Measurements from ENCODE around the gene CHST6.

The CHST6 gene

GRCh38 chr16:75462806-75463205, 32.4 kb downstream of the CHST6 start:
- Histone ChIP-seq H2AFZ (no peak overlapping the region), H3K4me1 (no peaks in the 10 kb centered on the region), H3K9me3 (ENCODE audit: control insufficient read depth, low read length) (no peaks in the 10 kb centered on the region), H3K27ac (no peak overlapping the region), H3K27me3 (ENCODE audit: control insufficient read depth, insufficient read depth, low read length) (no peaks in the 10 kb centered on the region), H3K36me3 (ENCODE audit: control insufficient read depth, insufficient read depth, low read length) (no peaks in the 10 kb centered on the region), H3K79me2 (peaks cover 31% of the 10 kb centered on the region), H3K4me2 (ENCODE audit: low read length) (peak overlapping the region; percentile 9), H3K4me3 (ENCODE audit: low read depth, low read length) (no peak overlapping the region), H3K9ac (no peak overlapping the region)
- TF ChIP-seq, protein P1, sequence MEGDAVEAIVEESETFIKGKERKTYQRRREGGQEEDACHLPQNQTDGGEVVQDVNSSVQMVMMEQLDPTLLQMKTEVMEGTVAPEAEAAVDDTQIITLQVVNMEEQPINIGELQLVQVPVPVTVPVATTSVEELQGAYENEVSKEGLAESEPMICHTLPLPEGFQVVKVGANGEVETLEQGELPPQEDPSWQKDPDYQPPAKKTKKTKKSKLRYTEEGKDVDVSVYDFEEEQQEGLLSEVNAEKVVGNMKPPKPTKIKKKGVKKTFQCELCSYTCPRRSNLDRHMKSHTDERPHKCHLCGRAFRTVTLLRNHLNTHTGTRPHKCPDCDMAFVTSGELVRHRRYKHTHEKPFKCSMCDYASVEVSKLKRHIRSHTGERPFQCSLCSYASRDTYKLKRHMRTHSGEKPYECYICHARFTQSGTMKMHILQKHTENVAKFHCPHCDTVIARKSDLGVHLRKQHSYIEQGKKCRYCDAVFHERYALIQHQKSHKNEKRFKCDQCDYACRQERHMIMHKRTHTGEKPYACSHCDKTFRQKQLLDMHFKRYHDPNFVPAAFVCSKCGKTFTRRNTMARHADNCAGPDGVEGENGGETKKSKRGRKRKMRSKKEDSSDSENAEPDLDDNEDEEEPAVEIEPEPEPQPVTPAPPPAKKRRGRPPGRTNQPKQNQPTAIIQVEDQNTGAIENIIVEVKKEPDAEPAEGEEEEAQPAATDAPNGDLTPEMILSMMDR (IDR thresholded peaks at IDR 0.05) = no peak

DNA sequence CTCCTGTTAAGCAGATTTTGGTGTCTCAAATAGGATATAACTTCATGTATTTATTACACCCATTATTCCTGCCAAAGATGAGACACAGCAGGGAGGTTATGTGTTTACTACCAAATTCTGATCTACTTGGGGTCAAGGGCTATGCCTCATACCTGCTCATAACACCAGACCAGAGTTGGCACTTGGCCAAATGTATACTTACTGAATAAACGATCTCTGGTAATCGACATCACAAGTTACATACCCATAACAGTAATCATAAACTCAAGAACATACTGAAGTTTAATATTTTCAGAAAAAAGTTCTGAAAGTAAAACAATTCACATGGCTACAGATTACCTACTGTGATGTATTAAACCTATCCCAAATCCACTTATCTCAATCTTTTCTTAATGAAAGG, 33.7 kb downstream of the CHST6 start:
- Histone ChIP-seq H3K27ac (no peak overlapping the region), H3K79me2 (peaks cover 41% of the 10 kb centered on the region), H3K9me3 (ENCODE audit: control insufficient read depth, low read length) (no peaks in the 10 kb centered on the region), H3K4me2 (ENCODE audit: low read length) (no peak overlapping the region), H3K36me3 (ENCODE audit: control insufficient read depth, insufficient read depth, low read length) (no peaks in the 10 kb centered on the region), H3K4me1 (no peaks in the 10 kb centered on the region), H3K27me3 (ENCODE audit: control insufficient read depth, insufficient read depth, low read length) (no peaks in the 10 kb centered on the region), H2AFZ (no peak overlapping the region), H3K9ac (no peak overlapping the region), H3K4me3 (ENCODE audit: low read depth, low read length) (no peak overlapping the region)
- TF ChIP-seq, protein P1 (IDR thresholded peaks at IDR 0.05) = no peak

- Histone ChIP-seq H3K27me3 (ENCODE audit: control insufficient read depth, insufficient read depth, low read length) (no peaks in the 10 kb centered on the region), H3K79me2 (peaks cover 43% of the 10 kb centered on the region), H3K4me1 (no peaks in the 10 kb centered on the region), H3K9ac (no peak overlapping the region), H3K4me3 (ENCODE audit: low read depth, low read length) (no peak overlapping the region), H3K36me3 (ENCODE audit: control insufficient read depth, insufficient read depth, low read length) (no peaks in the 10 kb centered on the region), H2AFZ (no peak overlapping the region), H3K9me3 (ENCODE audit: control insufficient read depth, low read length) (no peaks in the 10 kb centered on the region), H3K4me2 (ENCODE audit: low read length) (no peak overlapping the region), H3K27ac (no peak overlapping the region)
- TF ChIP-seq, protein P1 (IDR thresholded peaks at IDR 0.05) = no peak
These were observed 34.8 kb downstream of the CHST6 start for GRCh38 chr16:75460446-75460845.

- Histone ChIP-seq H3K4me1 (no peaks in the 10 kb centered on the region), H3K9ac (no peak overlapping the region)
These were observed 35.5 kb downstream of the CHST6 start for GRCh38 chr16:75459691-75460090.

DNA sequence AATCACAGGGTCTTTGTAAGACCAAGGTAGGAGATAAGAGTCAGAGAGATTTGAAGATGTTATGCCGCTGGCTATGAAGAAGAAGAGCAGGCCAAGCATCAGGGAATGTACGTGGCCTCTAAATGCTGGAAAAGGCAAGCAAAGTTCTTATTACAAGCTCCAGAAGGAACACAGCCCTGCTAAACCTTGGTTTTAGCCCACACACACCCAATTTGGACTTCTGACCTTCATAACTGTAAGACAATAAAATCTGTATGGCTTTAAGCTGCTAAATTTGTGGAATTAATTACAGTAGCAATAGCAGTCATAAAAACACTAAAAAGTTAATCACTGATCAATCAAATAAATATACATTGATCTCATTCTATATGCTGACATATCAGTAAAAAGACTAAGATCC, 36.8 kb downstream of the CHST6 start:
- Histone ChIP-seq H3K4me2 (ENCODE audit: low read length) (no peak overlapping the region), H3K9ac (no peak overlapping the region), H3K27me3 (ENCODE audit: control insufficient read depth, insufficient read depth, low read length) (no peaks in the 10 kb centered on the region), H3K36me3 (ENCODE audit: control insufficient read depth, insufficient read depth, low read length) (no peaks in the 10 kb centered on the region), H3K27ac (no peak overlapping the region), H3K79me2 (peaks cover 49% of the 10 kb centered on the region), H2AFZ (no peak overlapping the region), H3K9me3 (ENCODE audit: control insufficient read depth, low read length) (no peaks in the 10 kb centered on the region), H3K4me3 (ENCODE audit: low read depth, low read length) (no peak overlapping the region), H3K4me1 (no peaks in the 10 kb centered on the region)
- TF ChIP-seq, protein P1 (IDR thresholded peaks at IDR 0.05) = no peak

More at GRCh38 chr16:75459691-75460090, 35.5 kb downstream of the CHST6 start:
- Histone ChIP-seq H3K36me3 (ENCODE audit: control insufficient read depth, insufficient read depth, low read length) (no peaks in the 10 kb centered on the region), H3K79me2 (peaks cover 43% of the 10 kb centered on the region), H3K9me3 (ENCODE audit: control insufficient read depth, low read length) (no peaks in the 10 kb centered on the region), H2AFZ (no peak overlapping the region), H3K27me3 (ENCODE audit: control insufficient read depth, insufficient read depth, low read length) (no peaks in the 10 kb centered on the region), H3K27ac (no peak overlapping the region), H3K4me3 (ENCODE audit: low read depth, low read length) (no peak overlapping the region), H3K4me2 (ENCODE audit: low read length) (no peak overlapping the region)
- TF ChIP-seq, protein P1 (IDR thresholded peaks at IDR 0.05) = no peak
